Osteocyte (in vitro differentiated cells): ENCODE data around the gene OTOGL. TPM values are rescaled to one million over a fixed set of nuclear protein-coding genes. Genes with fewer than 3 reads are reported as not detected.
"Not testable (repeated sequence)": the region's sequence is repeated elsewhere in the genome, so short reads cannot be mapped to it uniquely, and the experiment has no call there.

ENCODE experiments used
- DNase-seq: peaks from one replicate; pipeline ENCODE4 v3.0.0; 2021; ENCODE audit warnings: mixed read lengths; ENCODE audit not compliant: unreplicated experiment; ENCODE audit errors: extremely low spot score
- H3K27ac Mint-ChIP-seq: one replicate; pipeline ENCODE4 v1.8.0; 2021; ENCODE audit warnings: mild to moderate bottlenecking, mixed read lengths; ENCODE audit not compliant: unreplicated experiment
- H3K27me3 Mint-ChIP-seq: one replicate; pipeline ENCODE4 v1.8.0; 2021; ENCODE audit warnings: mixed read lengths; ENCODE audit not compliant: unreplicated experiment
- H3K36me3 Mint-ChIP-seq: one replicate; pipeline ENCODE4 v1.8.0; 2021; ENCODE audit warnings: mixed read lengths; ENCODE audit not compliant: unreplicated experiment
- H3K4me1 Mint-ChIP-seq: one replicate; pipeline ENCODE4 v1.8.0; 2021; ENCODE audit warnings: mixed read lengths; ENCODE audit not compliant: unreplicated experiment
- H3K4me3 Mint-ChIP-seq: one replicate; pipeline ENCODE4 v1.8.0; 2021; ENCODE audit warnings: mild to moderate bottlenecking, moderate library complexity, mixed read lengths; ENCODE audit not compliant: unreplicated experiment
- H3K9me3 Mint-ChIP-seq: one replicate; pipeline ENCODE4 v1.8.0; 2021; ENCODE audit warnings: mixed read lengths; ENCODE audit not compliant: unreplicated experiment
- total RNA-seq: library from RNA; stranded (reverse); gene quantifications from 2 replicates; pipeline ENCODE4 v1.2.1, GENCODE V29; 2021
- TF ChIP-seq, protein P1 (sequence below): fragments of 200-600 bp; sonication (generic); IDR thresholded peaks from 2 replicates; pipeline ENCODE4 v1.5.0; 2021; ENCODE audit warnings: antibody characterized with exemption, mild to moderate bottlenecking, moderate library complexity

Gene OTOGL
- total RNA-seq, 1 donor from 2014 or later: 0.19 TPM

DNA sequence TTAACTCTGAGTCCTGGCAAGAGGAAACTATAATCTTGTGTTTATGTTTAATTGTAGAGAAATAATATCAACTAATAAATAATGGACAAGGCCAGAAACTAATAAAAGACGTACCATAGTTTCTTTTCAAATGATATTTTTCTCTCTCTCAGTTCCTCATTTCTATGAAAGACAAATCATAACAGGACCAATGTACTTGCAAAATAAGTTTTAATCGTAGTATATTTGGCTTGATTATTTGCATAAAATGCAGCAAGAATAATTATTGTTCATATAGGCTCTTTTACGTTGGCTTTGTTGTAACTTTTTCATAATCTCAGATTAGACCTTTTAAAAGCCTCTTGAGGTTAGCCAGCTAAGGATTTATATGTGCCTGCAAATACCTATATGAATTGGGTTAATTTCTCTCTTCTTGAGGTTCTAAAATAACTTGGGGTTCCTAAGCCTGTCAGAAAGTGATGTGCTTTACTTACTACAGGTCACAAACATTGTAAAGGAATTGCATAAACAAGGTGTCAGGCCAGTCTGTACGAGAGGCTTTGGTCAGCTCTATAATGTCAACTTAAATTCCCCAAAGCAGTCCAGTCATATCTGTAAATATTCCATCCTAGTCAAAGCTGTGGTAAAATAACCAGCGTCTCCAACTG is 191.9 kb downstream of the OTOGL start:
- peaks cover 20% of the 10 kb centered on the region for H3K9me3 Mint-ChIP-seq
- H3K27me3 Mint-ChIP-seq: no peaks in the 10 kb centered on the region
- DNase-seq: no peak

DNA sequence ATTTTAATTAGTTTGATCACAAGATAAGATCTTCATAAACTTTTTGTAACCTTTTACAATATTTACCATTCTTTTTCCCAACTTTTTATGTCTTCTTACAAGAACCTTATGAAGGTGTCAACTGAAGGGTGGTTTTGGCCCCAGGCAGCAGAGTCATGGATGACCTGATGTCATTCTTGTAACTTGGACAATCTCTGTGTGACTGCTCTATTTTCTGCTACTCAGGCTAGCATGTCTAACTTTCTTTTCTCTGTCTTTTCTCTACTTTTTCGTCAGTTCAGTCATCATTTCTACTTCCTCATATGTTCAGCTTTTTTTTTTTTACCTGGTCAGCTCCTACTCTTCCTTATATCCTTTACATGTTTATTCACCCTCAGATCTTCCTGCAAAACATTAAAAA is 194.0 kb downstream of the OTOGL start:
- no peak overlapping the region for H3K4me3 Mint-ChIP-seq

More for the DNA sequence above, 191.9 kb downstream of the OTOGL start:
- Mint-ChIP-seq H3K4me3 (no peak overlapping the region), H3K4me1 (no peaks in the 10 kb centered on the region), H3K36me3 (no peaks in the 10 kb centered on the region), H3K27ac (no peak overlapping the region)
- TF ChIP-seq, protein P1, sequence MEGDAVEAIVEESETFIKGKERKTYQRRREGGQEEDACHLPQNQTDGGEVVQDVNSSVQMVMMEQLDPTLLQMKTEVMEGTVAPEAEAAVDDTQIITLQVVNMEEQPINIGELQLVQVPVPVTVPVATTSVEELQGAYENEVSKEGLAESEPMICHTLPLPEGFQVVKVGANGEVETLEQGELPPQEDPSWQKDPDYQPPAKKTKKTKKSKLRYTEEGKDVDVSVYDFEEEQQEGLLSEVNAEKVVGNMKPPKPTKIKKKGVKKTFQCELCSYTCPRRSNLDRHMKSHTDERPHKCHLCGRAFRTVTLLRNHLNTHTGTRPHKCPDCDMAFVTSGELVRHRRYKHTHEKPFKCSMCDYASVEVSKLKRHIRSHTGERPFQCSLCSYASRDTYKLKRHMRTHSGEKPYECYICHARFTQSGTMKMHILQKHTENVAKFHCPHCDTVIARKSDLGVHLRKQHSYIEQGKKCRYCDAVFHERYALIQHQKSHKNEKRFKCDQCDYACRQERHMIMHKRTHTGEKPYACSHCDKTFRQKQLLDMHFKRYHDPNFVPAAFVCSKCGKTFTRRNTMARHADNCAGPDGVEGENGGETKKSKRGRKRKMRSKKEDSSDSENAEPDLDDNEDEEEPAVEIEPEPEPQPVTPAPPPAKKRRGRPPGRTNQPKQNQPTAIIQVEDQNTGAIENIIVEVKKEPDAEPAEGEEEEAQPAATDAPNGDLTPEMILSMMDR: no peak

DNA sequence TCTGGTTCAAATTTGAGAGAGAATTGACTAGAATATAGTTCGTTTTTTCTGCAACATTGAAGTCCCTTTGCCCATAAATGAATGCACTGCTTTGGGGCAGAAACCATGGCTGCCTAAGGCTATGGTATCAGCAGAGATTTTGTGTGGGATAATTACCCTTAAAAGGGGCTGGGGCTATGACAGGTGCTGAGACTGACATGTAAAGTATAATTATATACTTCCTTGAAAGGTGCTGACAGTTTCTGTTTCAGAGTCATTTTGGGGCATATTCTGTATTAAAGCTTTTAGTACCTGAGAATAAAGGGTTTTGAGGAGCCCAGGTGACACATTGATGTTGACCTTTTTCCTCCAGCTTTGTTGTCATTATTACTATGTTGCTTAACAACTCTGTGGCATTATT is 194.4 kb downstream of the OTOGL start:
- H3K36me3 Mint-ChIP-seq: no peaks in the 10 kb centered on the region
- no peak for DNase-seq
- TF ChIP-seq, protein P1: no peak
- no peaks in the 10 kb centered on the region for H3K27me3 Mint-ChIP-seq
- no peak overlapping the region for H3K4me3 Mint-ChIP-seq
- no peaks in the 10 kb centered on the region for H3K4me1 Mint-ChIP-seq
- H3K9me3 Mint-ChIP-seq: no peaks in the 10 kb centered on the region
- no peak overlapping the region for H3K27ac Mint-ChIP-seq

More for the DNA sequence above, 194.0 kb downstream of the OTOGL start:
- H3K9me3 Mint-ChIP-seq: peaks cover 3% of the 10 kb centered on the region
- no peak for DNase-seq
- no peak overlapping the region for H3K27ac Mint-ChIP-seq
- no peaks in the 10 kb centered on the region for H3K27me3 Mint-ChIP-seq
- no peaks in the 10 kb centered on the region for H3K4me1 Mint-ChIP-seq
- TF ChIP-seq, protein P1: no peak
- no peaks in the 10 kb centered on the region for H3K36me3 Mint-ChIP-seq

DNA sequence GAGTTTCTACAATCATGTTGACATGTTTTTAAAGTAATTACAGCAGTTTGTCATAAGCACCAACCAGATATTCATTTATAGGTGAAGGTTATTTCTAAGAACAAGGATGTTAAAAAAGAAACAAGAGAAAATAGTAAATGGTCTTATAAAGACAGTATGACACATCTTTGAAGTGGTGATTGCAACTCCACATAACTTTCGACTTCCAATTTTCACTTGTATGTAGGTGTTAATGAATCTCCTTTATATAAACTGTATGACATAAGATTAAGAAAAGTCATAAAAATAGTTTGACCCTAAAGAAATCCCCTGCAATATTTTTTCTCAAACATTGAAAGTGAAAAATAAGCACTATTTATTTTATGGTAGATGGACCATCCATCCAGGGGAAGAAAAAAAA is 199.9 kb downstream of the OTOGL start:
- Mint-ChIP-seq H3K27me3 (no peaks in the 10 kb centered on the region), H3K36me3 (no peaks in the 10 kb centered on the region), H3K4me3 (no peak overlapping the region), H3K9me3 (no peaks in the 10 kb centered on the region), H3K4me1 (no peaks in the 10 kb centered on the region), H3K27ac (no peak overlapping the region)
- DNase-seq: no peak
- TF ChIP-seq, protein P1: no peak

DNA sequence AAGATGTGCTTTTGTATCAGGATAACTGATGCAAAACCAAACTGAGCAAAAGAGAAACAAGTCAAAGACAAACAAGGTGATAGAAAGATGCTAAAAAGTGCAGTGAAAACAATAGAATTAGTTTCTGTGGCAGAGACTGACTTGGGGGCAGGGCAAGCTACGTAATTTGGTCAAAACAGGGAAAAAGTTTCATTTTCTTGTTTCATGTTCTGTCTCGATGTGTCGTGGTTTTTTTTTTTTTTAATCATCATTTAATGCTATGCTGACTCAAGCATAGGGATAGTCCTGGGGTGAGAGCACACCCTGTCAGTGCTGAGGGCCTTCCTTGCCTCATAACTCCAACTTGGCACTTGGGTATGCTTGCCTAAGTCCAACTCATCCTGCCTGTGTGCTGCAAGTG is 200.6 kb downstream of the OTOGL start:
- Mint-ChIP-seq H3K4me1 (no peaks in the 10 kb centered on the region), H3K36me3 (no peaks in the 10 kb centered on the region), H3K27ac (no peak overlapping the region), H3K4me3 (no peak overlapping the region), H3K9me3 (no peaks in the 10 kb centered on the region), H3K27me3 (no peaks in the 10 kb centered on the region)
- no peak for DNase-seq
- TF ChIP-seq, protein P1: no peak

DNA sequence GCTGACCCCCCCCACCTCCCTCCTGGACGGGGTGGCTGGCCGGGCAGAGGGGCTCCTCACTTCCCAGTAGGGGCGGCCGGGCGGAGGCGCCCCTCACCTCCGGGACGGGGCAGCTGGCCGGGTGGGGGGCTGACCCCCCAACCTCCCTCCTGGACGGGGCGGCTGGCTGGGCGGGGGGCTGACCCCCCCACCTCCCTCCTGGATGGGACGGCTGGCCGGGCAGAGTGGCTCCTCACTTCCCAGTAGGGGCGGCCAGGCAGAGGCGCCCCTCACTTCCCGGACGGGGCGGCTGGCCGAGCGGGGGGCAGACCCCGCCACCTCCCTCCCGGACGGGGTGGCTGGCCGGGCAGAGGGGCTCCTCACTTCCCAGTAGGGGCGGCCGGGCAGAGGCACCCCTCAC is 208.1 kb downstream of the OTOGL start:
- not testable (repeated sequence) for H3K4me3 Mint-ChIP-seq, DNase-seq, H3K9me3 Mint-ChIP-seq, H3K4me1 Mint-ChIP-seq, H3K36me3 Mint-ChIP-seq, H3K27ac Mint-ChIP-seq
- H3K27me3 Mint-ChIP-seq: peaks cover 20% of the 10 kb centered on the region
